ENCODE measurements around the gene ARHGAP21.
"Not testable (repeated sequence)": the region's sequence is repeated elsewhere in the genome, so short reads cannot be mapped to it uniquely, and the experiment has no call there.

- TF ChIP-seq CTCF (IDR thresholded peaks at IDR 0.05); EZH2 (IDR thresholded peaks at IDR 0.05; ENCODE audit: borderline replicate concordance, insufficient read depth, low read depth, low read length, poor library complexity, severe bottlenecking): not testable (repeated sequence)
Observed at GRCh38 chr10:24656326-24656725, 67.4 kb downstream of the ARHGAP21 start.

Measured in B cell (primary cell).